GM19023 (cell line): ENCODE measurements around the gene TRAP1.
"Not testable (repeated sequence)": the region's sequence is repeated elsewhere in the genome, so short reads cannot be mapped to it uniquely, and the experiment has no call there.

ENCODE experiments used
- ATAC-seq: cut with Tn5 transposase; IDR thresholded peaks from one replicate; pipeline ENCODE4 v1.9.1; 2021; ENCODE audit warnings: mild to moderate bottlenecking, moderate library complexity; ENCODE audit not compliant: unreplicated experiment

Gene TRAP1

DNA sequence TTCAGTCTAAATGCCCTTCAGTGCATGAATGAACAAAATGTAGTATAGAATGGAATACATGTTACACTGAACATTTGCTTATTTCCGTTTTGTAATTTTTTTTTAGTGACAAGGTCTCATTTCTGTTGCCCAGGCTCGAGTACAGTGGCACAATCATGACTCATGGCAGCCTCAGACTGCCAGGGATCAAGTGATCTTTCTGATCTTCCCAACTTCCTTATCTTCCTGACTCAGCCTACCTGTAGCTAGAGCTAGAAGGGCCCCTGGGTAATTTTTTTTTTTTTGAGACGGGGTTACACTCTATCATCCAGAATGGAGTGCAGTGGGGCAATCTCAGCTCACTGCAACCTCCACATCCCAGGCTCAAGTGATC, 98.6 kb downstream of the TRAP1 start:
- no peak for ATAC-seq

DNA sequence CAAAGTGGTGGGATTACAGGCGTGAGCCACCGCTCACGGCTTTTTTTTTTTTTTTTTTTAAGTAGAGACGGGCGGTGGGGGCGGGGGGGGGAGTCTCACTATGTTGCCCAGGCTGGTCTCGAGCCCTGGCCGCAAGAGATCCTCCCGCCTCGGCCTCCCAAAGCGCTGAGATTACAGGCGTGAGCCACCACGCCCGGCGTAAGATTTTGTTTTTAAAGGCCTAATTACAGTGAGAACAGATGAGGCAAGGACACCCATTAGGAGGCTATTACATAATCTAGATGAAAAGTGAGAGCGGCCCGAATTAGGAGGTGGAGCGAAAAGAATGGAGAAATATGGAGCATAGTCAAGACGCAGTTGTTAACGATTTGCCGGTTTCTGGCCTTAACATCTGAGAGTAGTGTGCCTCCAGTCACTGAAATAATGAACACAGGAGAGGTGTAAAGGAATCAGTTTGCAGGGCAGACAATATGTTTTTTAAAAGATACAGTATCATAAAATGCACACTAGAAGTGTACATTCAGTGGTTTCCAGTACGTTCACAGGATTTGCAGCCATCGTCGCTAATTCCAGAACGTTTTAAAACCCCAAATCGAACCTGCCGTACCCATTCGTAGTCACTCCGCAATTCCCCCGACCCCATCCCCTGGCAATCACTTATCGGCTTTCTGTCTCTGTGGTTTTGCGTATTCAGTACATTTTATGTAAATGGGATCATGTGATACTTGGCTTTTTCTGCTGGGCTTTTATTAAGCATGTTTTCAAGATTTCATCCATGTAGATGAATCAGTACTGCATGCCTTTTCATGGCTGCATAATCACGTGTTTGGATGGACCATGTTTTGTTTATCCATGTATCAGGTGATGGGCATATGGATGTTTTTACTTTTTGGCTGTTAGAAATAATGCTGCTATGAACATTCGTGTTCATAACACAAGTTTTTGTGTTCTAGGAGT, 104.5 kb downstream of the TRAP1 start:
- ATAC-seq: no peak

DNA sequence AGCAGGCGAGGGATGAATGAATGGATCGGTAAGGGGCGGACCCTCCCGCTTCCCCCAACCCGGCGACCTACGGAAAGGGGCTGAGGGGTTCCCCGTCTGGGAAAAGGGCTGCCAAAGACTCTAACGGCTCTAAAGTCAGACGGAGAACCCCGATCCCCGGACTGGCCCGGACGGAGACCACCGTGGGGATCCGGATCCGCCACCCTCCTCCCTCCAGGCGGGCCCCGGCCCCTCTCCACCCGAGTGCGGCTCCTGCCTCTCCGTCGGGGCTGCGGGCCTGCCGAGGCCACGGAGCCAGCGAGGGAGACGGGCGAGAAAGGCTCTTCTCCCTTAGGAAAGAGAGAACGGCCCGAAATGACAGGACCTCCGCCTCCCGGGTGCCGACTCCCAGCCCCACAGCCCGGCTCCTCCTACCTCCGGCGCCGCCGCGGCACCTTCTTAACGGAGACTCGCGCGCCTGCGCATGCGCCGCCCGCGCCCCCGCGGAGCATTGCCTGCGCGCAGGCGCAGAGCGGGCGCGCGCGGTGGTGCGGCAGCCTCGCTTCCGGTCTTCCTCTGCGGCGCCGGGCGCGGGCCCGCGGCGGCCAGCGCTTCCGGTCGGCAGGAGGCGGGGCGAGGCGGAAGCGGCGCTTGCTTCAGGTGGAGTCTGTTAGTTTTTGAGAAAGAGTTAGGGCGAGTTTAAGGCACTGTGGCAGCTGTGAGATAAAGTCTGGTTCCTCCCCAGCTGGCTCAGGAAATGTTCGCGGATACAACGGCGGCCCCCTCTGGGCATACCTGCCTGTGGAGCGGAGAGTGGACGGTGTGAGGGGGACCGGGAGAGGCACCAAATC, 106.0 kb downstream of the TRAP1 start, which contains the start of gene SLX4:
Gene SLX4 (minus strand): TSS at position 461 of the 830 bp plus-strand sequence. CDS start 2,642 bp downstream, outside the sequence.
- ATAC-seq: peak; percentile 89

DNA sequence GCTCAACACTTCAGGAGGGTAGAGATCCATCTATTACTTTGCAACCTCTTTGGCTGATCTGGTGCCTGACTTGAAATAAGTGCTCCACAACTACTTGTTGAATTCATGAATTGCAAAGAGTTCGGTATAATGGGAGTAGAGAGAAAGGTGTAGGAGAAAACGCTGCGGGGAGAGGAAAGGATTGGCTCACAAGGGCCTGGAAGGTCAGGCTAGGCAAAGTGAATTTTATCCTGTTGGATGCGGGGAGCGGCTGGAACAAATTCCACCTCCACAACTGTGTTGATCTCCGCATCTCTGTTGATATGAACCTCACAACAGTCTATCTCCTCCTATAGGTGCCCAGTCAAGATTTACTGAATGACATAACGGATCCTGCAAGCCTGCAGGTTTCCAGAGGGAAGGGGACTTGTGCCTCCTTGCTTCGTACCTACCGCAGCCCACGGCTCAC, 106.6 kb downstream of the TRAP1 start:
- ATAC-seq: no peak

DNA sequence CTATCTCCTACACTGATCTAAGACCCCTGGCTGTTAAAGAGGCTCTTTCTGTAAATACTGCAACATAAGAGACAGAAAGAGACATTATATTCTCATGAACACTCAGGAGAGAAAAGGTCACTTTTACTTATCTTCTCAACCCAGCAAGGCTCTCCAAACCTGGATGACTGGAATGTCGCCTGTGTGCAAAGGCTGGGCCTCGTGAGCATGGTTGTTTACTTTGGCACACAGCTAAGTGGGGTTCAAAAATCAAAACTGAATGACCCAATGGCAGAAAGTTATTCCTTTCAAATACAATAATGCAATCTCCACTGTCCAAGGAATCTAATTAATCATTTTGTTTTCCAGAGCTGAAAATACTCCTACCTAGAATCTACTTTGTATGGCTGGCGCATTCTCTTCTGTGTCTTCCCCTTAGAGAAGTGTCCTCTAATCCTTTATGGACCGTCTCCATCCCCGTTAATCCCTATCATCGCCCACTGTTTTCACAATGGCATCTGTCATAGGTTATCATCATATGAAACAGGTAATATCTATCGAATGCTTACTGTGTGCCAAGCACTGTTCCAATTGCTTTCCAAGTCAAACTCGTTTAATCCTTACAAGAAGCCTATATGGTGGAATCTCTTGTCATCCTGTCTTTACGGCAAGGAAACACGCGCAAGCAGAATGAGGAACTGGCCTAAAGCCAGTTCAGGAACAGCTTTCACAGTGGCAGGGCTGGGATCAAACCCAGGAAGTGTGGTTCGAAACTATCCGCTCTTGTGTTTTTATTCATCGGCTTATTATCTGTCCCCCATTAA, 107.2 kb downstream of the TRAP1 start:
- no peak for ATAC-seq

DNA sequence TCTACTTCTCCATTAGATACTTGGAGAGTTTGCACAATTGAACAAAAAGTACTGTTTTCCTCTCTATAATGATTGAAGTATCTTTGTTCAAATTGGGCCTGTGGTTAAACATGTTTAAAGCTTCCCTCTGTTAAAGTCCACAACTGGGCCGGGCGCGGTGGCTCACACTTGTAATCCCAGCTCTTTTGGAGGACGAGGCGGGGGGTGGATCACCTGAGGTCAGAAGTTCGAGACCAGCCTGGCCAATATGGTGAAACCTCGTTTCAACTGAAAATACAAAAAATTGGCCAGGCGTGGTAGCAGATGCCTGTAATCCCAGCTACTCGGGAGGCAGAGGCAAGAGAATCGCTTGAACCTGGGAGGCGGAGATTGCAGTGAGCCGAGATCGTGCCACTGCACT, 108.3 kb downstream of the TRAP1 start:
- ATAC-seq: not testable (repeated sequence)

DNA sequence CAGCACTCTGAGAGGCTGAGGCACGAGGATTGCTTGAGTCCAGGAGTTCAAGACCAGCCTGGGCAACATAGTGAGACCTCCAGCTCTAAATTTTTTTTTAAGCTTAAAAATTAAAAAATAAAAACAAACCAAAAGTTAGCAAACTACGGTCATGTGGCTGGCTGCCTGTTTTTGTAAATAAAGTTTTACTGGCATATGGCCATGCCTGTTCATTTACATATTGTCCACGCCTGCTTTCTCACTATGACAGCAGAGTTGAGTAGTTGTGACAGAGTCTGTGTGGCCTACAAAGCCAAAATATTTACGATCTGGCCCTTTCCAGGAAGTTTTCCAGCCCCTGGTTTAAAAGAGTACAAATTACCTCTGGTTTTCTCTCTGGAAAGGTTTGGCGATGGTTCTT, 109.3 kb downstream of the TRAP1 start:
- ATAC-seq: no peak
